K562 treated with DMSO at 1 percent for 12 hours (cell line): ENCODE results near the gene RASGRF2. TPM values are rescaled to one million over a fixed set of nuclear protein-coding genes. Genes with fewer than 3 reads are reported as not detected.

Source experiments
- total RNA-seq: library from RNA; unstranded; fragments of 300-600 nt; gene quantifications from 2 replicates; pipeline ENCODE4 v1.2.3, GENCODE V29; 2022; ENCODE audit not compliant: insufficient read depth

The RASGRF2 gene
- total RNA-seq: 0.06 TPM in 1 of 2 replicates, not detected in the other

GRCh38 chr5:80959768-80960442 lies at the start of gene RASGRF2:
Gene RASGRF2, plus strand, starts transcription at chr5:80960363. Its CDS starts 376 bp downstream, at chr5:80960739.

GRCh38 chr5:81233080-81233634 lies 273.0 kb downstream of the RASGRF2 start, which contains the start of gene CKMT2:
Gene CKMT2, plus strand, starts transcription at chr5:81233322. Its CDS starts 17,811 bp downstream, at chr5:81251133.

